K562 (cell line): ENCODE measurements around the gene LDLRAD1. TPM values are rescaled to one million over a fixed set of nuclear protein-coding genes. Genes with fewer than 3 reads are reported as not detected.

Source experiments
- ATAC-seq: fragments of 200-7000 bp; cut with Tn5 transposase; 3 replicates; pipeline ENCODE4 v1.9.1; 2020; ENCODE audit warnings: moderate library complexity
- Bru-seq: library from RNA; stranded (reverse); fragments of 400-500 nt; gene quantifications from one replicate; lab custom pipeline; 2021; lab: Mats Ljungman, UMichigan
- BruChase-seq, 2 experiments: library from RNA; stranded (reverse); fragments of 400-500 nt; gene quantifications; one replicate each; lab custom pipeline; 2021; lab: Mats Ljungman, UMichigan
- BruUV-seq: library from RNA; stranded (reverse); fragments of 400-500 nt; replicated peaks from 2 replicates; lab custom pipeline; 2021; lab: Mats Ljungman, UMichigan
- CTCF ChIA-PET: fragments of 300-600 bp; formaldehyde crosslinking; extraction: SDS; loops from one replicate; lab custom pipeline; 2021; ENCODE audit warnings: low intra/inter-chr PET ratio; lab: Yijun Ruan, JAX
- POLR2A ChIA-PET: fragments of 300-600, 350-650 bp; sonication (Branson Sonifier 250); formaldehyde crosslinking; extraction: SDS; loops from one replicate; lab custom pipeline; 2021; ENCODE audit warnings: antibody characterized with exemption, inconsistent platforms; lab: Yijun Ruan, JAX
- DNase-seq, 4 experiments: peaks; one replicate each; pipeline versions ENCODE4 v3.0.0 to v3.0.0-alpha.2; 2011 to 2018; ENCODE audit warnings: low spot score in 3 of 4, mixed read lengths in 3 of 4; ENCODE audit errors: extremely low read depth in 1 of 4
- FAIRE-seq: peaks from 2 replicates; lab custom pipeline; 2011; peaks lifted over from hg19 to GRCh38; lab: Jason Lieb, UNC
- H2AFZ ChIP-seq: 2 replicates; pipeline ENCODE4 v1.6.0; 2011; ENCODE audit warnings: low read depth, low read length, control low read depth, inconsistent platforms
- H3K27ac ChIP-seq: fragments of 200-600 bp; 3 replicates; pipeline ENCODE4 v1.8.0; 2011; ENCODE audit warnings: low read depth, mild to moderate bottlenecking, control low read depth, inconsistent platforms, low read length, moderate library complexity, mixed read lengths; ENCODE audit errors: extremely low read depth
- H3K27me3 ChIP-seq, 2 experiments: fragments of 300-600 bp in 1 of 2; 2 replicates in 1 of 2; 3 replicates in 1 of 2; pipeline versions ENCODE4 v1.6.0 to v1.8.0; 2011; ENCODE audit warnings: inconsistent platforms in 2 of 2, low read length in 2 of 2, mild to moderate bottlenecking in 1 of 2, mixed read lengths in 1 of 2, moderate library complexity in 1 of 2; ENCODE audit not compliant: control insufficient read depth in 2 of 2, insufficient read depth in 2 of 2
- H3K36me3 ChIP-seq: fragments of 300-600 bp; 3 replicates; pipeline ENCODE4 v1.8.0; 2011; ENCODE audit warnings: mild to moderate bottlenecking, low read length, inconsistent platforms; ENCODE audit not compliant: control insufficient read depth, insufficient read depth
- H3K4me1 ChIP-seq, 2 experiments: fragments of 200-600 bp in 1 of 2; replicated peaks in 1 of 2; 2 replicates in 1 of 2; 3 replicates in 1 of 2; pipeline versions ENCODE4 v1.5.1 to v1.8.0; 2011; ENCODE audit warnings: inconsistent platforms in 2 of 2, low read length in 2 of 2, mild to moderate bottlenecking in 1 of 2, mixed read lengths in 1 of 2, moderate library complexity in 1 of 2; ENCODE audit not compliant: control insufficient read depth in 2 of 2, insufficient read depth in 2 of 2
- H3K4me2 ChIP-seq: 2 replicates; pipeline ENCODE4 v1.6.1; 2011; ENCODE audit warnings: low read length, control low read depth, inconsistent platforms, mixed read lengths; ENCODE audit not compliant: insufficient read depth
- H3K4me3 ChIP-seq: fragments of 200-600 bp; sonication (generic), shearing (Covaris generic); 2 replicates; pipeline ENCODE4 v1.5.1; 2016; ENCODE audit warnings: control low read depth, inconsistent platforms
- H3K79me2 ChIP-seq: fragments of 200-600 bp; 3 replicates; pipeline ENCODE4 v1.8.0; 2011; ENCODE audit warnings: low read length, inconsistent platforms; ENCODE audit not compliant: control insufficient read depth, insufficient read depth
- H3K9ac ChIP-seq, 2 experiments: 2 replicates each; pipeline versions ENCODE4 v1.6.0 to v1.6.1; 2011; ENCODE audit warnings: low read depth in 2 of 2, low read length in 2 of 2, control low read depth in 1 of 2, inconsistent platforms in 1 of 2, mild to moderate bottlenecking in 1 of 2, mixed read lengths in 1 of 2; ENCODE audit not compliant: insufficient read depth in 1 of 2
- H3K9me1 ChIP-seq: one replicate; pipeline ENCODE4 v1.6.0; 2011; ENCODE audit warnings: inconsistent platforms, mild to moderate bottlenecking, low read length, moderate library complexity; ENCODE audit not compliant: control insufficient read depth, insufficient read depth
- H3K9me3 ChIP-seq: replicated peaks from 2 replicates; pipeline ENCODE4 v1.5.1; 2011; ENCODE audit warnings: low read depth, low read length, inconsistent platforms; ENCODE audit not compliant: control insufficient read depth, insufficient read depth
- H4K20me1 ChIP-seq: replicated peaks from 2 replicates; pipeline ENCODE4 v1.6.1; 2011; ENCODE audit warnings: low read length, inconsistent platforms, mixed read lengths; ENCODE audit not compliant: control insufficient read depth, insufficient read depth
- CLOCK ChIP-seq: fragments of 250-450 bp; sonication (Bioruptor Pico); IDR thresholded peaks from 2 replicates; pipeline ENCODE4 v1.4.0; 2020; ENCODE audit warnings: mild to moderate bottlenecking, moderate library complexity, borderline replicate concordance
- DACH1 ChIP-seq: fragments of 450-650 bp; IDR thresholded peaks from 2 replicates; pipeline ENCODE4 v1.6.1; 2018; ENCODE audit not compliant: partially characterized antibody
- EGR1 ChIP-seq: fragments of 450-650 bp; conservative IDR thresholded peaks from 2 replicates; pipeline ENCODE4 v1.6.1; 2017; ENCODE audit warnings: mild to moderate bottlenecking
- KLF6 ChIP-seq: fragments of 250-450 bp; sonication (Bioruptor Pico); IDR thresholded peaks from 2 replicates; pipeline ENCODE4 v1.4.0; 2020; ENCODE audit warnings: mild to moderate bottlenecking, moderate library complexity, borderline replicate concordance
- MBD2 ChIP-seq: sonication (generic); IDR thresholded peaks from 2 replicates; pipeline ENCODE4 v1.6.1; 2016; ENCODE audit warnings: low read depth, borderline replicate concordance
- RBFOX2 ChIP-seq: fragments of 200-400 bp; formaldehyde crosslinking; IDR thresholded peaks from 2 replicates; pipeline ENCODE4 v1.6.1; 2017; ENCODE audit warnings: low read depth, mild to moderate bottlenecking, low read length, moderate library complexity
- SLC30A9 ChIP-seq: fragments of 250-450 bp; sonication (Bioruptor Pico); IDR thresholded peaks from 2 replicates; pipeline ENCODE4 v1.8.0; 2022; ENCODE audit warnings: mild to moderate bottlenecking, moderate library complexity
- STAG1 ChIP-seq: sonication (generic); formaldehyde crosslinking; IDR thresholded peaks from 2 replicates; pipeline ENCODE4 v1.5.0; 2020; ENCODE audit warnings: missing genetic modification reagents, borderline replicate concordance
- WGBS: fragments of 100-300 bp; shearing (Covaris generic); methylation state at CpG from one replicate; pipeline ENCODE4 v1.1.6; 2016; ENCODE audit warnings: low coverage, mixed read lengths; ENCODE audit not compliant: insufficient coverage; ENCODE audit errors: missing lambda C conversion rate; 5-methylcytosine and 5-hydroxymethylcytosine counted together
- in situ Hi-C: fragments of 300-500 bp; cut with MboI; formaldehyde crosslinking; loops from 4 replicates; pipeline ENCODE4 v1.15.0; 2018; ENCODE audit warnings: inconsistent platforms, mixed read lengths
- intact Hi-C: fragments of 100-400 bp; cut with micrococcal nuclease; formaldehyde crosslinking; loops from 2 replicates; pipeline ENCODE4 v1.14.2; 2022
- long read RNA-seq, 3 experiments: library from polyadenylated mRNA in 2 of 3; library from RNA in 1 of 3; unstranded in 2 of 3; stranded (forward) in 1 of 3; transcript quantifications; one replicate each; pipeline ENCODE4 v2.0.0, GENCODE V29; 2019 to 2022
- polyA minus RNA-seq, 3 experiments: library from RNA; depleted of rRNA, polyadenylated mRNA; stranded (reverse); fragments of >200 nt; gene quantifications; 2 replicates each; pipeline ENCODE4 v1.2.3, GENCODE V29; 2011
- polyA plus RNA-seq, 8 experiments: library from polyadenylated mRNA; depleted of rRNA in 4 of 8; stranded (reverse) in 5 of 8; unstranded in 3 of 8; fragments of >200 nt; fragmentation: Nextera tagmentation in 2 of 8; fragmentation: Illumina TruSeq in 1 of 8; extraction: Ambion mirVana in 2 of 8; extraction: Trizol in 1 of 8; gene quantifications; 2 replicates each; pipeline versions ENCODE4 v1.2.1 to v1.2.3, GENCODE V29; 2011 to 2014; ENCODE audit warnings: inconsistent platforms in 1 of 8, missing spikeins in 1 of 8
- total RNA-seq, 7 experiments: library from RNA; depleted of rRNA in 6 of 7; stranded (reverse); fragments of >200 nt in 6 of 7; fragmentation: Illumina TruSeq in 2 of 7; extraction: Trizol in 2 of 7; gene quantifications; 2 replicates each; pipeline versions ENCODE4 v1.2.1 to v1.2.3, GENCODE V29; 2011 to 2021; ENCODE audit warnings: low replicate concordance in 1 of 7
- TF ChIP-seq, protein P1 (sequence below): fragments of 150-350 bp; IDR thresholded peaks from 2 replicates; pipeline ENCODE4 v1.6.1; 2014; ENCODE audit warnings: low read depth, mild to moderate bottlenecking, low read length, borderline replicate concordance

The LDLRAD1 gene, protein sequence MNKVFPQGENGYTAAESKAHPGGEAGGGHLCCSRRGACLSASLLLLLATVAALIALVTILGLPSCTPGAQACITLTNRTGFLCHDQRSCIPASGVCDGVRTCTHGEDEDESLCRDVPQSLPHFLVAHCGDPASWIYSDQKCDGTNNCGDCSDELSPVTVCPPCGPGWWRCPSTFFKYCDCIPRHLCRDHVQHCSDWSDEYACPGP
- not detected in 2 replicates for total RNA-seq (2011; cell fraction: chromatin; rRNA removed; ENCODE audit: low replicate concordance)
- total RNA-seq (2011; cell fraction: nucleolus; rRNA removed): not detected in 2 replicates
- total RNA-seq (2011; cell fraction: nucleoplasm; rRNA removed): not detected in 2 replicates
- total RNA-seq (2014; rRNA removed) (not detected in 2 replicates), total RNA-seq (2014; rRNA removed; fragmentation: Illumina TruSeq; extraction: Trizol) (not detected in 2 replicates), total RNA-seq (2015; rRNA removed; fragmentation: Illumina TruSeq; extraction: Trizol) (not detected in 2 replicates), total RNA-seq (2021) (not detected in 2 replicates), polyA plus RNA-seq (2011; rRNA removed) (not detected in 2 replicates), polyA plus RNA-seq (2014; fragmentation: Illumina TruSeq; extraction: Trizol) (not detected in 2 replicates), polyA plus RNA-seq (2014; fragmentation: Nextera tagmentation; extraction: Ambion mirVana) (not detected), polyA plus RNA-seq (2014; rRNA removed) (not detected in 2 replicates), polyA minus RNA-seq (2011; rRNA and poly(A)+ RNA removed) (not detected in 2 replicates), Bru-seq, nascent RNA (not detected), BruChase-seq, experiment 1, labeled RNA remaining after a 2-hour chase (percentile 23 among the genes with signal in this experiment), BruChase-seq, experiment 2, labeled RNA remaining after a 6-hour chase (percentile 21 among the genes with signal in this experiment)
- not detected in 2 replicates for polyA plus RNA-seq (2011; cell fraction: cytosol; rRNA removed)
- not detected in 2 replicates for polyA plus RNA-seq (2011; cell fraction: nucleus; rRNA removed)
- polyA plus RNA-seq (2012): not detected in 2 replicates
- polyA minus RNA-seq (2011; cell fraction: cytosol; rRNA and poly(A)+ RNA removed): not detected in 2 replicates
- not detected in 2 replicates for polyA minus RNA-seq (2011; cell fraction: nucleus; rRNA and poly(A)+ RNA removed)
- long read RNA-seq, experiment 1: 0 reads
- long read RNA-seq, experiment 2: 0 reads
- long read RNA-seq, experiment 3: 0 reads

DNA sequence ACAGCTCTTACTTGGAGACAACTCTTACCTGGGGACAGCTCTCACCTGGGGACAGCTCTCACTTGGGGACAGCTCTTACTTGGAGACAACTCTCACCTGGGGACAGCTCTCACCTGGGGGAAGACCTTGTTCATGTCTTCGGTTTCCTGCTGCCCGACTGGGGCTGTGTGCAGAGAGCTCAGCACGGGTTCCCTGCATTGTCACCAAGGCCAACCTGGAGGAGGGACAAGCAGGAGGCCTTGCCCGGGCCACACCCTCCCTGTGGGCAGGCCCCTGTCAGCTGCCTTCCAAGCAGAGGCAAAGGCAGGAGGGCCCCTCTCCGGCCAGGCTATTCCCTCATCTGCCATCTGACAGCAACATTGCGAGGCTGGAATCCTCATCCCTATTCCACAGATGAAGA, at the start of gene LDLRAD1:
TSS of gene LDLRAD1 (minus strand) at position 208 of the 400 bp plus-strand sequence. CDS start at position 134, 74 bp downstream.
- Histone ChIP-seq H2AFZ (no peak within 1 kb of the TSS), H3K36me3 (no peaks in the 10 kb centered on the region), H4K20me1 (0 out of 2 replicates have a peak, but pooled peaks cover 2% of the 10 kb centered on the region), H3K79me2 (no peaks in the 10 kb centered on the region), H3K27ac (no peak within 1 kb of the TSS), H3K27me3 (peaks cover 40 to 66% of the 10 kb centered on the region in 2 experiments), H3K9ac (peak within 1 kb of the TSS in 1 of 2 experiments; percentile 43; a peak in 2 of 4 replicates), H3K9me3 (no peaks in the 10 kb centered on the region), H3K4me2 (no peak within 1 kb of the TSS), H3K9me1 (no peaks in the 10 kb centered on the region), H3K4me3 (no peak within 1 kb of the TSS), H3K4me1 (peaks cover 0 to 10% of the 10 kb centered on the region in 2 experiments; a peak in 4 of 5 replicates)
- peak in 3 of 4 experiments; percentile 13 to 41 (median 23) for DNase-seq
- ATAC-seq: peak; percentile 53
- 3% methylated on average over 6 of the region's 6 CpGs for WGBS
- BruUV-seq: no TSS peak
- TF ChIP-seq CLOCK (CRISPR knock-in tag) (no peak), STAG1 (CRISPR knock-in tag) (no peak), SLC30A9 (no peak), DACH1 (no peak), RBFOX2 (no peak), EGR1 (no peak), KLF6 (CRISPR knock-in tag) (no peak), MBD2 (no peak)
- TF ChIP-seq, protein P1, sequence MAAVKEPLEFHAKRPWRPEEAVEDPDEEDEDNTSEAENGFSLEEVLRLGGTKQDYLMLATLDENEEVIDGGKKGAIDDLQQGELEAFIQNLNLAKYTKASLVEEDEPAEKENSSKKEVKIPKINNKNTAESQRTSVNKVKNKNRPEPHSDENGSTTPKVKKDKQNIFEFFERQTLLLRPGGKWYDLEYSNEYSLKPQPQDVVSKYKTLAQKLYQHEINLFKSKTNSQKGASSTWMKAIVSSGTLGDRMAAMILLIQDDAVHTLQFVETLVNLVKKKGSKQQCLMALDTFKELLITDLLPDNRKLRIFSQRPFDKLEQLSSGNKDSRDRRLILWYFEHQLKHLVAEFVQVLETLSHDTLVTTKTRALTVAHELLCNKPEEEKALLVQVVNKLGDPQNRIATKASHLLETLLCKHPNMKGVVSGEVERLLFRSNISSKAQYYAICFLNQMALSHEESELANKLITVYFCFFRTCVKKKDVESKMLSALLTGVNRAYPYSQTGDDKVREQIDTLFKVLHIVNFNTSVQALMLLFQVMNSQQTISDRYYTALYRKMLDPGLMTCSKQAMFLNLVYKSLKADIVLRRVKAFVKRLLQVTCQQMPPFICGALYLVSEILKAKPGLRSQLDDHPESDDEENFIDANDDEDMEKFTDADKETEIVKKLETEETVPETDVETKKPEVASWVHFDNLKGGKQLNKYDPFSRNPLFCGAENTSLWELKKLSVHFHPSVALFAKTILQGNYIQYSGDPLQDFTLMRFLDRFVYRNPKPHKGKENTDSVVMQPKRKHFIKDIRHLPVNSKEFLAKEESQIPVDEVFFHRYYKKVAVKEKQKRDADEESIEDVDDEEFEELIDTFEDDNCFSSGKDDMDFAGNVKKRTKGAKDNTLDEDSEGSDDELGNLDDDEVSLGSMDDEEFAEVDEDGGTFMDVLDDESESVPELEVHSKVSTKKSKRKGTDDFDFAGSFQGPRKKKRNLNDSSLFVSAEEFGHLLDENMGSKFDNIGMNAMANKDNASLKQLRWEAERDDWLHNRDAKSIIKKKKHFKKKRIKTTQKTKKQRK: no peak
- in situ Hi-C loops: no loop called here
- intact Hi-C loops: no loop called here
- ChIA-PET POLR2A (interaction anchor here (0.9 kb wide), 1 partner anchor 252 kb away, joined by 4 read pairs; no protein-coding TSS in a partner anchor), CTCF (no interaction called here)
- FAIRE-seq: no peak
